CD4-positive, alpha-beta T cell treated with Interleukin-17A for 4 hours (primary cell): Measurements from ENCODE around the gene NAPEPLD.
"Not testable (repeated sequence)": the region's sequence is repeated elsewhere in the genome, so short reads cannot be mapped to it uniquely, and the experiment has no call there.

Experiments
- DNase-seq: peaks from one replicate; pipeline ENCODE4 v3.0.0-alpha.2; 2020; ENCODE audit warnings: mixed read lengths

NAPEPLD gene

GRCh38 chr7:103059471-103059870, 89.4 kb downstream of the NAPEPLD start:
- DNase-seq, result no peak

- no peak for DNase-seq
These were observed 90.8 kb downstream of the NAPEPLD start for GRCh38 chr7:103058122-103058521.

GRCh38 chr7:103056006-103056405, 92.9 kb downstream of the NAPEPLD start:
- DNase-seq, result not testable (repeated sequence)

GRCh38 chr7:103051519-103051918, 97.4 kb downstream of the NAPEPLD start:
- DNase-seq, result no peak
